HG03521 (cell line): Measurements from ENCODE around the gene PRSS8.

Experiments used
- ATAC-seq: cut with Tn5 transposase; IDR thresholded peaks from one replicate; pipeline ENCODE4 v1.9.1; 2021; ENCODE audit warnings: mild to moderate bottlenecking, moderate library complexity; ENCODE audit not compliant: unreplicated experiment

The PRSS8 gene

GRCh38 chr16:31083556-31083955 lies 52.0 kb downstream of the PRSS8 start:
- no peak for ATAC-seq

GRCh38 chr16:31083081-31083480 lies 52.4 kb downstream of the PRSS8 start:
- ATAC-seq = no peak

GRCh38 chr16:31082368-31083045 lies 53.0 kb downstream of the PRSS8 start:
- no peak for ATAC-seq
